HuH-7 (cell line): ENCODE measurements around the gene ARMC2.
"Not testable (repeated sequence)": the region's sequence is repeated elsewhere in the genome, so short reads cannot be mapped to it uniquely, and the experiment has no call there.

Source experiments
- DNase-seq: peaks from one replicate; pipeline ENCODE4 v3.0.0; 2011; ENCODE audit warnings: low spot score

Gene ARMC2

GRCh38 chr6:108952776-108953486 lies 104.7 kb downstream of the ARMC2 start:
- DNase-seq, result no peak

DNA sequence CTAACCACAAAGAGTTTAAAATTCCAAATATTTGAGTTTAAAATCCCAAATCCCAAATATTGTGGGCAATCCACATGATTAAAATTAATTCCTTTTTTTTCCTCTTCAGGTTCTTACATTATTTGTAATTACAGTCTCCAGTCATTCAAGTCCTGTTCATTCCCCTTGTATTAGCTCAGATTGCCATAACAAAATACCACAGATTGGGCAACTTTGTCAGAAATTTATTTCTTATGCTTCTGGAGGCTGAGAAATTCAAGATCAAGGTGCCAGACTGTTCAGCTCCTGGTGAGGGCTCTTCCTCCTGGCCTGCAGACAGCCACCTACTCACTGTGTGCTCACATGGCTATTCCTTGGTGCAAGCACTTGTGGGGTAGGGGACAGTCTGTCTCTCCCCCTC lies 105.5 kb downstream of the ARMC2 start:
- DNase-seq, result no peak

- no peak for DNase-seq
These were observed 107.2 kb downstream of the ARMC2 start for GRCh38 chr6:108955329-108955949.

GRCh38 chr6:108957221-108957620 lies 109.0 kb downstream of the ARMC2 start:
- DNase-seq, result no peak

DNA sequence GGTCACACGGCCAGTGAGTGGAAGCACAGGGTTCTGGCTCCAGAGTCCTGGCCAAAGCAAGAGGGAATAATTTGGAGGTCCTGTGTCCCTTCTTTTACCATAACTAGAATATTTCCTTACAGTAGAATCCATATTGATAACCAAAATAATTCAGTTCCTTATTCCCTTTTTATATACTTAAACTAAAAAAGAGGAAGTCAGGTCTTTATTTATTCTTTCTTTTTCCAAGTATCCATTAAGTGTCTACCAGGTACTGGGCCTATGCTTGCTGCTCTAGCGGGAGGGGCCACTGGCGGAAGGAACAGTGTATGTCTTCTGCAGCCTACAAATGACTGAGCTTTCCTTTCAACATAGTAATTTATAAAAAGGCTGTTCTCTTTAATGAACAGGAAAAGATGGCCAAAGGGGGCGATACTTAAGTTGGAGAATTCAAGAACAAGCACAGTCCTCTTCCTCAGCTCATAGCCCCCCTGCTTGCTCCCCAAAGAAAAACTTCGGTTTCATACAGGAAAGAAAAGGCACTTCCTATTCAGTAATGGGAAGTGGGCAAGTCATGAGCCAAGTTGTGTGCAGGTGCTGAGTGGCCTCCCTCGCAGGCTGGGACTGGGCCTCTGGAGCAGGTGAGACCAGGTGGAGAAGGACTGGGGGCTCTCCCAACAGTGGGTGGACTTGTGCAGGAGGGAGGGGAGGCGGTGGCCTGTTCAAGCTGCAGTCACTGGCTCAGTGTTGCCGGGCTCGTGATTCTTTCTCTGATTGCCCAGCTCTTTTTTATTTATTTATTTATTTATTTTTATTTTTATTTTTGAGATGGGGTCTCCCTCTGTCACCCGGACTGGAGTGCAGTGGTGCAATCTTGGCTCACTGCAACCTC lies 110.9 kb downstream of the ARMC2 start:
- no peak for DNase-seq

DNA sequence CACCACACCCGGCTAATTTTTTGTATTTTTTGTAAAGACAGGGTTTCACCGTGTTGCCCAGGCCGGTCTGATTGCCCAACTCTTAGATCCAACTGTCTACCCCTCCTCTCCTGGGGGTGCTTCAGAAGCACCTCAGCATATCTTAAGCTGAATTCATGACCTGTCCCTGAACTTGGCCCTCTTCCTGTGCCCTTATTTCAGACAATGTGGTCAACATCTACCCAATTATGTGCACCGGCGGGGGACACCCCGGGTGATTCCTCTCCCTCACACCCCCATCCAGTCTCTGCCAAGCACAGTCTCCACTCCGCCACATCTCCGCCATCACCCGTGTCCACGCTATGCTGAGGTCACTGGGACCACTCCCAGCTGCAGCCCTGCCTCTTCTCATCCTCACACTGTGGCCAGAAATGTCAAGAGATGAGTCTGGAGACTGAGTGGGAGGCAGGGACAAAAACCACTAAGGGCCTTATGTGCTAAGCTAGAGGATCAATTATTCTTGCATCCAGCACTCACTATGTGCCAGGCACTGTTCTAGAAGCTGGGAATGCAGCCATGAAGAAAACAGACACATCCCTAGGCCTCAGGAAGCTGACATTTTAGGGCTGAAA lies 111.9 kb downstream of the ARMC2 start:
- no peak for DNase-seq

GRCh38 chr6:108960601-108961000 lies 112.4 kb downstream of the ARMC2 start:
- no peak for DNase-seq

GRCh38 chr6:108961077-108961476 lies 112.9 kb downstream of the ARMC2 start:
- DNase-seq, result no peak

- no peak for DNase-seq
These were observed 113.8 kb downstream of the ARMC2 start for GRCh38 chr6:108961985-108962384.

DNA sequence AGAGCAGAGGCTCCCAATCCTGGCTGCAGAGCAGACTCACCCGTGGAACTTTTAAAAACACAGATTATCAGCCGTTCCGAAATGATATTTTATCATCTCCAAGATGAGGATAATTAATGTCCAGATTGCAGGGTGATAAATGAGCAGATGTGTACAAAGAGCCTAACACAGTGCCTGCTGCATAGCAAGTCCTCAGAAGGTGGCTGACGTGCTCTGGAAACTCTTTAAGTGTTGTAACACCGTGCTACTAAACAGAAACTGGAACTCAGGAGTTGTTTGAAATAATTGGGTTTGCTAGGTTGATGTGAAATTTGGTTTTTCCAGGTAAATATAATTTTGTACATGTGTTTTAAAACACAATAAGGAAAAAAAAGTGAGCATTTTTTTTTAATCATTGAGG lies 118.0 kb downstream of the ARMC2 start:
- no peak for DNase-seq

DNA sequence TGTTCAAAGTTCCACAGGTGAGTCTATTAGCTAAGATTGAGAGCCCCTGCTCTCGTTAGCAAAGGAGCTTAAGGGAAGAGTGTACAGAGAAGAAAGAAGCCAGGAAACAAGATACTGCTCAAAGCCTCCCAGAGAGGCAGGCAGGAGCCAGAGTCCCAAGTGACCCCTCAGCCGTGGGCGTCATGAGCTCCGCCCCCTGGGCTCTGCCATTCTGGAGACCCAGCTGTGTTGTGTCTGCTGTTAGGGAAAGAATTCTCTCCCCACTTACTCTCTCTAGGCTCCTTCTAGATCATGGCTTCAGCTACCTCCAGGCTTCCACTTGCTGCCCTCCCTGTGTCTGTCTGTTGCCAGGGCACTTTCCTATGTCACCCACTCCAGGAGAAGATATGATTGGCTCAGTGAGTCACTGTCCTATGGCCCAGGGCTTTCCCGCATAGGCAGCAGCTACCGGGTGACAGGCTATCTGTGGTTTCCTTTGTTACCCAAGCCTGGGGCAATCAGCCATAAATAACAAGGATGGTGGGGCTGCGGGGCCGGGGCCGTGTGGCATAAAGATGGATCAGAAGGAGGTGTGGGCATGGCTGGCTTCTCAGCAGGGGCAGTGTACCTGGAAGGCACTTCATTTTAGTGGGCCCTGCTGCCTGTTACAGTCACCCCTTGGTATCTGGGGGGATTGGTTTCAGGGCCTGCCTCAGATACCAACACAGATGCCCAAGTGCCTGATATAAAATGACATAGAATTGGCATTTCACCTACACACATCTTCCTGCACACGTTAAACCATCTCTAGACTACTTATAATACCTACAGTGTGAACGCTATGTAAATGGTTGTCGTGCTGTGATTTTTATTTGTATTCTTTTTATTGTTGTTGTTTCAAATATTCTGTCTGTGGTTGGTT lies 118.9 kb downstream of the ARMC2 start:
- DNase-seq, result no peak

DNA sequence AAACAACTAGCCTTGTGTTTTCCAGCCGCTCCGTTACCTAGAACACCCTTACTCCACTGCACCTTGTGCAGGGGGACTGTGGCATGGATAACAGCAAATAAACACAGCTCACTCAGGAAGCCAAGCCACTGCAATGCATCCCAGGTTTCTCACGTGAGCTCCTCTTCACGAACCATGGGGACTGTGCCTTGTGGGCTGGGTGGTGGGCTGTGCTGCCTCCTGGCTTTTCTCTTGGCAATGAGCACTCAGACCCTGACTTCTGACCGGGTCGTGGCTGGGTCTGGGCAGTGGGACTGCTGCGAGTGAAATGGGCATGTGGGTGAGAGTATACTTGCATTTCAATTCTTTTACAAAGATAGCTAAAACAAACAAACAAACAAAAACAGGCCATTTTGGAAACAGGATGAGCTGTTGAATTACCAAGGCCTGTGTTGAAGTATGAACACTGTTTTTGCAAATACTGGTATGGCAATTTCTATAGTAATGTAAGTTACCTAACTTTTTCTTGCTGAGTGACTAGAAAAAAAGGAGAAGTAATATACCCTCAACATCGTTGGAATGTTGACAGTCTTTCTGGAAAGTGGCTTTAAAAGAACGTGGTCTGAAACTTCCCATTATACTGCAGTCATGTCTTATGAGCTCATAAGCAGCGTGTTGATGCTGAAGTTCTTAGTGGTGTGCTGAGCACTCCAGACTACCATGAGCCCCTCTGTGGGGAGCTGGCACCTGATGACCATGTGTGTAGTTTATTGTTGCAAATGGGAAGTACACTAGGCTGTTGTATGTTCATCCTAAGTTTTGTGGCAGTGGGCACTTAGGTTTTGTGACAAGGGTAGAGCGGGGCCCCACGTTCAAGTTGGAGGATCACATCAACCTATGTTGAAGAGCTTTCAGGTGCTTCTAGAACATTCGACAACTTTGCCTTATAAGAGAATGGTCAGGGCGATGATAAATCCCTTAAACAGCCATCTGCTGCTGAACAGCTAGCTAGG lies 120.4 kb downstream of the ARMC2 start:
- DNase-seq, result no peak

DNA sequence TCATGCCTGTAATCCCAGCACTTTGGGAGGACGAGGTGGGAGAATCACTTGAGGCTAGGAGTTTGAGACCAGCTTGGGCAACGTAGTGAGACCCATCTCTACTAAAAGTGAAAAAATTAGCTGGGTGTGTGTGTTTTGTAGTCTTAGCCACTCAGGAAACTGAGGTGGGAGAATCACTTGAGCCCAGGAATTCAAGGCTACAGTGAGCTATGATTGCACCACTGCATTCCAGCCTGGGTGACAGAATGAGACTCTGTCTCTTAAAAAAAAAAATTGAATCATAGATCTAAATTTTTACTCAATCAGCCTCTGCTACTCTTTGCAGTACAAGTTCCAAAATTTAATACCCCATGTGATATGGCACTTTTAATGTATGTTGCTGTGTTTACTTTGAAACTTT lies 121.6 kb downstream of the ARMC2 start:
- DNase-seq, result no peak

GRCh38 chr6:108974201-108974600 lies 126.0 kb downstream of the ARMC2 start:
- no peak for DNase-seq

DNA sequence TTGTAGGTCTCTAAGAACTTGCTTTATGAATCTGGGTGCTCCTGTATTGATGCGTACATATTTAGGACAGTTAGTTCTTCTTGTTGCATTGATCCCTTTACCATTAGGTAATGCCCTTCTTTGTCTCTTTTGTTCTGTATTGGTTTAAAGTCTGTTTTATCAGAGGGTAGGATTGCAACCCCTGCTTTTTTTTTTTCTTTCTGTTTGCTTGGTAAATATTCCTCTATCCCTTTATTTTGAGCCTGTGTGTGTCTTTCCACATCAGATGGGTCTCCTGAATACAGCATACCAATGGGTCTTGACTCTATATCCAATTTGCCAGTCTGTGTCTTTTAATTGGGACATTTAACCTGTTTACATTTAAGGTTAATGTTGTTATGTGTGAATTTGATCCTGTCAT lies 130.4 kb downstream of the ARMC2 start:
- not testable (repeated sequence) for DNase-seq

- no peak for DNase-seq
These were observed 134.2 kb downstream of the ARMC2 start for GRCh38 chr6:108982154-108983113.

DNA sequence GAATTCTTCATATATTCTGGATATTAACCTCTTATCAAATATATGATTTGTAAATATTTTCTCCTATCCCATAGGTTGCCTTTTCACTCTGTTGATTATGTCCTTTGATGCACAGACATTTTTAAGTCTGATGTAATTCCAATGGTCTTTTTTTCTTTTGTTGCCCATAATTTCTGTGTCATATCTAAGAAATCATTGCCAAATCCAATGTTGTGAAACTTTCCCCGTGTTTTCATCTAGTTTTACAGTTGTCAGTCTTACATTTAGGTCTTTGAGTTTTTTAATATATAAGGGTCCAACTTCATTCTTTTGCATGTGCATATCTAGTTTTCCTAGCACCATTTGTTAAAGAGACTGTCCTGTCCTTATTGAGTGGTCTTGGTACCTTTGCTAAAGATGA lies 134.9 kb downstream of the ARMC2 start:
- no peak for DNase-seq

DNA sequence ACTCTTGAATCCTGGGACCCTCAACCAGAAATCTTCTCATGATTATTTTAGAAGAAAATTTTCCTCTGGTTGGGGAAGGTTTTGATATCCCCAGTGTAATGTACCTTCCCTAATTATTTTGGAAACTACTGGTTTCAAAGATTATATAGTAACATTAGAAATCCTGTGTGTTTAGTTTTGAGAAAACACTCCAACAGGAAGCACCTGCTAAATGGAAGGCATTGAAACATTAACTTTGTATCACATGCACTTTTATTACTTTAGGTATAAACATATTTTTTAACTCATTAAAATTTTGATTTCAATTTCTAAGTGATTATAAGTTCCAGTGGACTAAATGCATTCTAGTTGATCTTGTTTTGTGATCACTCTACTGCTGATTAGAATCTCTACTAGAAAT lies 137.1 kb downstream of the ARMC2 start:
- no peak for DNase-seq

DNA sequence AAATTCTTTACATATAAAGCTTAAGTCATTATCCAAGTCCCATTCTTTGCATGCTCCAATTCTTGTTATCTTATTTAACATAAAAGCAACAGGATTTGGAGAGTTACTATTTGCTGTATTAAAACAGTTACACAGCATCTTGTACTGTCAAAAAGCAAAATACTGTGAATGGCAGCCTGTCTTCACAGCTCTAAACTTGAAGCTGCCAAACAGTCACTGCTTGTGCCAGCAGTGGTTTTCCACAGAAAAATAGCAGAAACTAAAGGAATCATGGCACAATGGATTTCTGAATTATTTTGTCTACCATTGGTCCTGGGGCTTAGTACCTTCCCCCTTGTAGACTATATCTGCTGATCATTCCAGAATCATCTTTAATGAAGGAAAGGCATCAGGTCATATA lies 138.9 kb downstream of the ARMC2 start:
- DNase-seq, result no peak
